Activated T-helper 2 cell treated with anti-CD3 and anti-CD28 coated beads, Interferon-gamma antibody, Interleukin-2, Interleukin-4, amounts not matched to agents 10 μg/mL and 5 μg/mL and 100 μg/mL, durations not matched to agents 14 hours and 24 hours and 36 hours (primary cell): ENCODE data around the gene PATL2. TPM values are rescaled to one million over a fixed set of nuclear protein-coding genes. Genes with fewer than 3 reads are reported as not detected.
"Not testable (repeated sequence)": the region's sequence is repeated elsewhere in the genome, so short reads cannot be mapped to it uniquely, and the experiment has no call there.

Experiments
- DNase-seq: peaks from one replicate; pipeline ENCODE4 v3.0.0; 2021; ENCODE audit warnings: low spot score
- H3K27ac Mint-ChIP-seq: one replicate; pipeline ENCODE4 v1.8.0; 2021; ENCODE audit warnings: mixed read lengths
- H3K27me3 Mint-ChIP-seq: one replicate; pipeline ENCODE4 v1.8.0; 2021; ENCODE audit warnings: low read depth, mixed read lengths
- H3K36me3 Mint-ChIP-seq: one replicate; pipeline ENCODE4 v1.8.0; 2021; ENCODE audit warnings: low read depth, mixed read lengths
- H3K4me1 Mint-ChIP-seq: one replicate; pipeline ENCODE4 v1.8.0; 2021; ENCODE audit warnings: low read depth, mixed read lengths
- H3K4me3 Mint-ChIP-seq: one replicate; pipeline ENCODE4 v1.8.0; 2021; ENCODE audit warnings: low read depth, mild to moderate bottlenecking, moderate library complexity, mixed read lengths
- H3K9me3 Mint-ChIP-seq: one replicate; pipeline ENCODE4 v1.8.0; 2021; ENCODE audit warnings: mixed read lengths
- intact Hi-C: fragments of 100-400 bp; cut with micrococcal nuclease; formaldehyde crosslinking; loops from one replicate; pipeline ENCODE4 v1.15.1; 2023
- total RNA-seq: library from RNA; stranded (reverse); gene quantifications from 2 replicates; pipeline ENCODE4 v1.2.3, GENCODE V29; 2022

The PATL2 gene
- total RNA-seq, 1 donor from 2014 or later, result 15.3 TPM

DNA sequence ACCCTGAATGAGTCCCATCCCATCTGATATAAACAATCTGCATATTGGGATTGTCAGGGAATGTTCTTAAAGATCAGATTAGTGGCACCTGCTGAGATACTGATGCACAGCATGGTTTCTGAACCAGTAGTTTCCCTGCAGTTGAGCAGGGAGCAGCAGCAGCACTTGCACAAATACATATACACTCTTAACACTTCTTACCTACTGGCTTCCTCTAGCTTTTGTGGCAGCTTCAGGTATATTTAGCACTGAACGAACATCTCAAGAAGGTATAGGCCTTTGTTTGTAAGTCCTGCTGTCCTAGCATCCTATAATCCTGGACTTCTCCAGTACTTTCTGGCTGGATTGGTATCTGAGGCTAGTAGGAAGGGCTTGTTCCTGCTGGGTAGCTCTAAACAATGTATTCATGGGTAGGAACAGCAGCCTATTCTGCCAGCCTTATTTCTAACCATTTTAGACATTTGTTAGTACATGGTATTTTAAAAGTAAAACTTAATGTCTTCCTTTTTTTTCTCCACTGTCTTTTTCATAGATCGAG lies 4.7 kb upstream of the PATL2 start:
- Mint-ChIP-seq H3K27ac (peak overlapping the region; percentile 94), H3K9me3 (no peaks in the 10 kb centered on the region), H3K4me1 (peaks cover 61% of the 10 kb centered on the region), H3K36me3 (peaks cover 92% of the 10 kb centered on the region), H3K4me3 (peak overlapping the region; percentile 98), H3K27me3 (no peaks in the 10 kb centered on the region)
- intact Hi-C loops, result no loop called here
- no peak for DNase-seq

DNA sequence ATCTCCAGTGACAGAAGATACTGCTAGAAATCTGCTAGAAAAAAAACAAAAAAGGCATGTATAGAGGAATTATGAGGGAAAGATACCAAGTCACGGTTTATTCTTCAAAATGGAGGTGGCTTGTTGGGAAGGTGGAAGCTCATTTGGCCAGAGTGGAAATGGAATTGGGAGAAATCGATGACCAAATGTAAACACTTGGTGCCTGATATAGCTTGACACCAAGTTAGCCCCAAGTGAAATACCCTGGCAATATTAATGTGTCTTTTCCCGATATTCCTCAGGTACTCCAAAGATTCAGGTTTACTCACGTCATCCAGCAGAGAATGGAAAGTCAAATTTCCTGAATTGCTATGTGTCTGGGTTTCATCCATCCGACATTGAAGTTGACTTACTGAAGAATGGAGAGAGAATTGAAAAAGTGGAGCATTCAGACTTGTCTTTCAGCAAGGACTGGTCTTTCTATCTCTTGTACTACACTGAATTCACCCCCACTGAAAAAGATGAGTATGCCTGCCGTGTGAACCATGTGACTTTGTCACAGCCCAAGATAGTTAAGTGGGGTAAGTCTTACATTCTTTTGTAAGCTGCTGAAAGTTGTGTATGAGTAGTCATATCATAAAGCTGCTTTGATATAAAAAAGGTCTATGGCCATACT lies 4.1 kb upstream of the PATL2 start:
- H3K4me3 Mint-ChIP-seq, result peak overlapping the region; percentile 98
- no peak for DNase-seq
- no peaks in the 10 kb centered on the region for H3K9me3 Mint-ChIP-seq
- intact Hi-C loops, result no loop called here
- peaks cover 60% of the 10 kb centered on the region for H3K4me1 Mint-ChIP-seq
- H3K27ac Mint-ChIP-seq, result peak overlapping the region; percentile 94
- no peaks in the 10 kb centered on the region for H3K27me3 Mint-ChIP-seq
- H3K36me3 Mint-ChIP-seq, result peaks cover 87% of the 10 kb centered on the region

DNA sequence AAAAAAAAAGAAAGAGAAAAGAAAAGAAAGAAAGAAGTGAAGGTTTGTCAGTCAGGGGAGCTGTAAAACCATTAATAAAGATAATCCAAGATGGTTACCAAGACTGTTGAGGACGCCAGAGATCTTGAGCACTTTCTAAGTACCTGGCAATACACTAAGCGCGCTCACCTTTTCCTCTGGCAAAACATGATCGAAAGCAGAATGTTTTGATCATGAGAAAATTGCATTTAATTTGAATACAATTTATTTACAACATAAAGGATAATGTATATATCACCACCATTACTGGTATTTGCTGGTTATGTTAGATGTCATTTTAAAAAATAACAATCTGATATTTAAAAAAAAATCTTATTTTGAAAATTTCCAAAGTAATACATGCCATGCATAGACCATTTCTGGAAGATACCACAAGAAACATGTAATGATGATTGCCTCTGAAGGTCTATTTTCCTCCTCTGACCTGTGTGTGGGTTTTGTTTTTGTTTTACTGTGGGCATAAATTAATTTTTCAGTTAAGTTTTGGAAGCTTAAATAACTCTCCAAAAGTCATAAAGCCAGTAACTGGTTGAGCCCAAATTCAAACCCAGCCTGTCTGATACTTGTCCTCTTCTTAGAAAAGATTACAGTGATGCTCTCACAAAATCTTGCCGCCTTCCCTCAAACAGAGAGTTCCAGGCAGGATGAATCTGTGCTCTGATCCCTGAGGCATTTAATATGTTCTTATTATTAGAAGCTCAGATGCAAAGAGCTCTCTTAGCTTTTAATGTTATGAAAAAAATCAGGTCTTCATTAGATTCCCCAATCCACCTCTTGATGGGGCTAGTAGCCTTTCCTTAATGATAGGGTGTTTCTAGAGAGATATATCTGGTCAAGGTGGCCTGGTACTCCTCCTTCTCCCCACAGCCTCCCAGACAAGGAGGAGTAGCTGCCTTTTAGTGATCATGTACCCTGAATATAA lies 2.2 kb upstream of the PATL2 start:
- DNase-seq, result peak; percentile 8
- Mint-ChIP-seq H3K27me3 (no peaks in the 10 kb centered on the region), H3K27ac (peak overlapping the region; percentile 99), H3K4me1 (peaks cover 58% of the 10 kb centered on the region), H3K9me3 (no peaks in the 10 kb centered on the region), H3K36me3 (peaks cover 87% of the 10 kb centered on the region), H3K4me3 (peak overlapping the region; percentile 98)
- intact Hi-C loops, result loop anchor here (2.0 to 5.0 kb wide), 2 partner anchors 24 to 176 kb away; partner anchors contain the start of genes EIF3J and TRIM69

DNA sequence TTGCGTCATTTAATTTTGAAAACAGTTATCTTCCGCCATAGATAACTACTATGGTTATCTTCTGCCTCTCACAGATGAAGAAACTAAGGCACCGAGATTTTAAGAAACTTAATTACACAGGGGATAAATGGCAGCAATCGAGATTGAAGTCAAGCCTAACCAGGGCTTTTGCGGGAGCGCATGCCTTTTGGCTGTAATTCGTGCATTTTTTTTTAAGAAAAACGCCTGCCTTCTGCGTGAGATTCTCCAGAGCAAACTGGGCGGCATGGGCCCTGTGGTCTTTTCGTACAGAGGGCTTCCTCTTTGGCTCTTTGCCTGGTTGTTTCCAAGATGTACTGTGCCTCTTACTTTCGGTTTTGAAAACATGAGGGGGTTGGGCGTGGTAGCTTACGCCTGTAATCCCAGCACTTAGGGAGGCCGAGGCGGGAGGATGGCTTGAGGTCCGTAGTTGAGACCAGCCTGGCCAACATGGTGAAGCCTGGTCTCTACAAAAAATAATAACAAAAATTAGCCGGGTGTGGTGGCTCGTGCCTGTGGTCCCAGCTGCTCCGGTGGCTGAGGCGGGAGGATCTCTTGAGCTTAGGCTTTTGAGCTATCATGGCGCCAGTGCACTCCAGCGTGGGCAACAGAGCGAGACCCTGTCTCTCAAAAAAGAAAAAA lies 1.4 kb upstream of the PATL2 start:
- Mint-ChIP-seq H3K4me1 (peaks cover 53% of the 10 kb centered on the region), H3K9me3 (no peaks in the 10 kb centered on the region), H3K4me3 (peak overlapping the region; percentile 98), H3K36me3 (peaks cover 82% of the 10 kb centered on the region), H3K27ac (peak overlapping the region; percentile 99), H3K27me3 (no peaks in the 10 kb centered on the region)
- peak; percentile 67 for DNase-seq
- intact Hi-C loops, result loop anchor here (2.0 to 5.0 kb wide), 2 partner anchors 24 to 175 kb away; partner anchors contain the start of genes EIF3J and TRIM69

DNA sequence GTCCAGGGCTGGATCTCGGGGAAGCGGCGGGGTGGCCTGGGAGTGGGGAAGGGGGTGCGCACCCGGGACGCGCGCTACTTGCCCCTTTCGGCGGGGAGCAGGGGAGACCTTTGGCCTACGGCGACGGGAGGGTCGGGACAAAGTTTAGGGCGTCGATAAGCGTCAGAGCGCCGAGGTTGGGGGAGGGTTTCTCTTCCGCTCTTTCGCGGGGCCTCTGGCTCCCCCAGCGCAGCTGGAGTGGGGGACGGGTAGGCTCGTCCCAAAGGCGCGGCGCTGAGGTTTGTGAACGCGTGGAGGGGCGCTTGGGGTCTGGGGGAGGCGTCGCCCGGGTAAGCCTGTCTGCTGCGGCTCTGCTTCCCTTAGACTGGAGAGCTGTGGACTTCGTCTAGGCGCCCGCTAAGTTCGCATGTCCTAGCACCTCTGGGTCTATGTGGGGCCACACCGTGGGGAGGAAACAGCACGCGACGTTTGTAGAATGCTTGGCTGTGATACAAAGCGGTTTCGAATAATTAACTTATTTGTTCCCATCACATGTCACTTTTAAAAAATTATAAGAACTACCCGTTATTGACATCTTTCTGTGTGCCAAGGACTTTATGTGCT lies 721 bp upstream of the PATL2 start:
- H3K4me3 Mint-ChIP-seq, result peak overlapping the region; percentile 98
- no peaks in the 10 kb centered on the region for H3K27me3 Mint-ChIP-seq
- no peak for DNase-seq
- H3K4me1 Mint-ChIP-seq, result peaks cover 47% of the 10 kb centered on the region
- no peaks in the 10 kb centered on the region for H3K9me3 Mint-ChIP-seq
- peaks cover 81% of the 10 kb centered on the region for H3K36me3 Mint-ChIP-seq
- intact Hi-C loops, result loop anchor here (1.0 to 5.0 kb wide), 6 partner anchors 7 to 175 kb away; partner anchors contain the start of genes EIF3J, SPG11 and TRIM69
- H3K27ac Mint-ChIP-seq, result peak overlapping the region; percentile 99

DNA sequence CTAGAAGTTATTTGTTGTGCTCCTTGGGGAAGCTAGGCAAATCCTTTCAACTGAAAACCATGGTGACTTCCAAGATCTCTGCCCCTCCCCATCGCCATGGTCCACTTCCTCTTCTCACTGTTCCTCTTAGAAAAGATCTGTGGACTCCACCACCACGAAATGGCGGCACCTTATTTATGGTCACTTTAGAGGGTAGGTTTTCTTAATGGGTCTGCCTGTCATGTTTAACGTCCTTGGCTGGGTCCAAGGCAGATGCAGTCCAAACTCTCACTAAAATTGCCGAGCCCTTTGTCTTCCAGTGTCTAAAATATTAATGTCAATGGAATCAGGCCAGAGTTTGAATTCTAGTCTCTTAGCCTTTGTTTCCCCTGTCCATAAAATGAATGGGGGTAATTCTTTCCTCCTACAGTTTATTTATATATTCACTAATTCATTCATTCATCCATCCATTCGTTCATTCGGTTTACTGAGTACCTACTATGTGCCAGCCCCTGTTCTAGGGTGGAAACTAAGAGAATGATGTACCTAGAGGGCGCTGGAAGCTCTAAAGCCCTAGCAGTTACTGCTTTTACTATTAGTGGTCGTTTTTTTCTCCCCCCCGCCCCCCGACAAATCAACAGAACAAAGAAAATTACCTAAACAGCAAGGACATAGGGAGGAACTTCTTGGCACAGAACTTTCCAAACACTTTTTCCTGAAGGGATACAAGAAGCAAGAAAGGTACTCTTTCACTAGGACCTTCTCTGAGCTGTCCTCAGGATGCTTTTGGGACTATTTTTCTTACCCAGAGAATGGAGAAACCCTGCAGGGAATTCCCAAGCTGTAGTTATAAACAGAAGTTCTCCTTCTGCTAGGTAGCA lies 657 bp downstream of the PATL2 start:
- peak overlapping the region; percentile 98 for H3K4me3 Mint-ChIP-seq
- no peaks in the 10 kb centered on the region for H3K27me3 Mint-ChIP-seq
- peaks cover 38% of the 10 kb centered on the region for H3K4me1 Mint-ChIP-seq
- H3K9me3 Mint-ChIP-seq, result peaks cover 2% of the 10 kb centered on the region
- H3K27ac Mint-ChIP-seq, result peak overlapping the region; percentile 99
- H3K36me3 Mint-ChIP-seq, result peaks cover 75% of the 10 kb centered on the region
- DNase-seq, result peak; percentile 37
- intact Hi-C loops, result loop anchor here (1.0 to 5.0 kb wide), 5 partner anchors 9 to 173 kb away; partner anchors contain the start of genes EIF3J and SPG11

DNA sequence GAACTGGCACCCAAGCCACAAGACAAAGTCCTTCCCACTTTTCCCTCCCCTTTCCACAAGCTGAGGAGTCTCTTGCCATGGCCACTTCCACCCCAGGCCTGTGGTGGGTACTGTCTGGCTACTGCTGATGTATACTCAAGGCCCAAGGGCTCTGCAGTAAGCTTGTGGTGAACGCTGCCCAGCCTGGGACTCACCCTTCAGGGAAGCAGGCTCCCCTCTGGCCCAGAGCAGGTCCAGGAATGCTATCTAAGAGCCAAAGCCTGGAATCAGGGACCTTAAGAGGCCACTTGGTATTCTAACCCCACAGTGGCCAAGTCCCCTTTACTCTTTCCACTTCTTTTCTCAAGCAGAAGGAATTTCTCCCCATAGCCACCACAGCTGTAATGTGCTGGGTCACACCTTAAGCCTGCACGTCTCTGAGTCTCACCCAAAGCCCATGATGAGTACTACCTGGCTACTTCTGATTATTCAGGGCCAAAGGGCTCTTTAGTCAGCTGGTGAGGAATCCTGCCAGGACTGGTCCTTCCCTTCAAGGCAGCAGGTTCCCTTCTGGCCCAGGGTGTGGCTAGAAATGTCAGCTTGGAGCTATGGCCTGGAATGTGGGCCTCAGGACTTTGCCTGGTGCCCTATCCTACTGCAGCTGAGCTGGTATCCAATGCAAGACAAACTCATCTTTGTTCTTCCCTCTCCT lies 4.0 kb downstream of the PATL2 start:
- Mint-ChIP-seq H3K27me3 (no peaks in the 10 kb centered on the region), H3K27ac (no peak overlapping the region), H3K4me3 (no peak overlapping the region), H3K36me3 (peaks cover 68% of the 10 kb centered on the region), H3K9me3 (peaks cover 34% of the 10 kb centered on the region), H3K4me1 (peaks cover 27% of the 10 kb centered on the region)
- intact Hi-C loops, result no loop called here
- DNase-seq, result no peak

DNA sequence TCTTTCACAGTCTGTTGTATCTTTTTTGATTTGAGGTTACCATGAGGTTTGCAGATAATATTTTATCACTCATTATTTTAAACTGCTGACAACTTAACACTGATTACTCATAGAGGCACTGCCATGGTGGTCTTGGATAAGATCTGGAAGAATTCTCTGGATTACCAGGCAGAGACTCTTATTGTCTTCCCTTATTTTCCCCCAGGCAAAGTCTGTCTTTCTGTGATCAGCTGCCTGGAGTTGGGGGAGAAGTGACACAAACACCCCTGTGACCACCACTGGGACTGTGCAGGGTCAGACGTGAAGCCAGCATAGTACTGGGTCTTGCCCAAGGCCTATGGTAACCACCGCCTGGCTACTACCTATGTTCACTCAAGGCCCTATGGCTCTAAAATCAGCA lies 4.7 kb downstream of the PATL2 start:
- Mint-ChIP-seq H3K36me3 (peaks cover 62% of the 10 kb centered on the region), H3K4me1 (peaks cover 27% of the 10 kb centered on the region), H3K27me3 (no peaks in the 10 kb centered on the region), H3K9me3 (peaks cover 40% of the 10 kb centered on the region), H3K4me3 (no peak overlapping the region), H3K27ac (no peak overlapping the region)
- intact Hi-C loops, result no loop called here
- DNase-seq, result no peak

DNA sequence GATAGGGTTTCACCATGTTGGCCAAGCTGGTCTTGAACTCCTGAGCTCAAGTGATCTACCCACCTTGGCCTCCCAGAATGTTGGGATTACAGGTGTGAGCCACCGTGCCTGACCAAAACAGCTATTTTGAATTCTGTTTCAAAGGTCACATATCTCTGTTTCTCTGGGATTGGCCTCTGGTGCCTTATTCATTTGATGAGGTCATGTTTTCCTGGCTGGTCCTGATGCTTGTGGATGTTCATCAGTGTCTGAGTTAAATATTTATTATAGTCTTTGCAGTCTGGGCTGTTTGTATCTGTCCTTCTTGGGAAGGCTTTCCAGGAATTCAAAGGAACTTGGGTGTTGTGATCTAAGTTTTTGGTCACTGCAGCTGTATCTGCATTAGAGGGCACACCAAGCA lies 5.1 kb downstream of the PATL2 start:
- peaks cover 60% of the 10 kb centered on the region for H3K36me3 Mint-ChIP-seq
- H3K27me3 Mint-ChIP-seq, result no peaks in the 10 kb centered on the region
- intact Hi-C loops, result no loop called here
- peaks cover 41% of the 10 kb centered on the region for H3K9me3 Mint-ChIP-seq
- no peak overlapping the region for H3K4me3 Mint-ChIP-seq
- DNase-seq, result no peak
- no peak overlapping the region for H3K27ac Mint-ChIP-seq
- H3K4me1 Mint-ChIP-seq, result peaks cover 28% of the 10 kb centered on the region

DNA sequence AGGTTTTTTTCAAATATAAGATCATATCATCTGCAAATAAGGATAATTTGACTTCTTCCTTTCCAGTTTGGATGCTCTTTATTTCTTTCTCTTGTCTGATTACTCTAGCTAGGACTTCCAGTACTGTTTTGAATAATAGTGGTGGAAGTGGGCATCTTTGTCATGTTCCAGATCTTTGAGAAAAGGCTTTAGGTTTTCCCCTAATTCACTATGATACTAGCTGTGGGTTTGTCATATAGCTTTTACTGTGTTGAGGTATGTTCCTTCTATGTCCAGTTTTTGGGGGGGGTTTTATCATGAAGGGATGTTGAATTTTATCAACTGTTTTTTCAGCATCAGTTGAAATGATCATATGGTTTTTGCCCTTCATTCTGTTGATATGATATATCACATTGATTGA lies 10.4 kb downstream of the PATL2 start:
- H3K4me3 Mint-ChIP-seq, result not testable (repeated sequence)
- Mint-ChIP-seq H3K27me3 (peaks cover 10% of the 10 kb centered on the region), H3K9me3 (peaks cover 58% of the 10 kb centered on the region)

DNA sequence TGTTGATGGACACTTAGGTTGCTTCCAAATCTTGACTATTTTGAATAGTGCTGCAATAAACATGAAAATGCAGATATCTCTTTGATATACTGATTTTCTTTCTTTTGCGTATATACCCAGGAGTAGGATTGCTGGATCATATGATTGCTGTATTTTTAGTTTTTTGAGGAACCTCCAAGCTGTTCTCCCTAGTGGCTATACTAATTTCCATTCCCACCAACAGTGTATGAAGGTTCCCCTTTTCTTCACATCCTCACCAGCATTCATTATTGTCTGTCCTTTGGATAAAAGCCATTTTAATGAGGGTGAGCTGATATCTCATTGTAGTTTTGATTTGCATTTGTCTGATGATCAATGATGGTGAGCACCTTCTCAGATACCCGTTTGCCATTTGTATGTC lies 12.5 kb downstream of the PATL2 start:
- H3K9me3 Mint-ChIP-seq, result peaks cover 40% of the 10 kb centered on the region
- intact Hi-C loops, result no loop called here
- H3K27ac Mint-ChIP-seq, result no peak overlapping the region
- no peak for DNase-seq
- peaks cover 31% of the 10 kb centered on the region for H3K36me3 Mint-ChIP-seq
- no peak overlapping the region for H3K4me3 Mint-ChIP-seq
- H3K4me1 Mint-ChIP-seq, result peaks cover 16% of the 10 kb centered on the region
- peaks cover 10% of the 10 kb centered on the region for H3K27me3 Mint-ChIP-seq

More for the DNA sequence above, 10.4 kb downstream of the PATL2 start:
- H3K36me3 Mint-ChIP-seq, result peaks cover 48% of the 10 kb centered on the region
- H3K4me1 Mint-ChIP-seq, result peaks cover 13% of the 10 kb centered on the region
- DNase-seq, H3K27ac Mint-ChIP-seq: not testable (repeated sequence)
- intact Hi-C loops, result loop anchor here (2.0 kb wide), 1 partner anchor 18 kb away; no protein-coding TSS in a partner anchor
